HG03521 (cell line): ENCODE results near the gene RGS12.

Experiments
- ATAC-seq: cut with Tn5 transposase; IDR thresholded peaks from one replicate; pipeline ENCODE4 v1.9.1; 2021; ENCODE audit warnings: mild to moderate bottlenecking, moderate library complexity; ENCODE audit not compliant: unreplicated experiment

The RGS12 gene

DNA sequence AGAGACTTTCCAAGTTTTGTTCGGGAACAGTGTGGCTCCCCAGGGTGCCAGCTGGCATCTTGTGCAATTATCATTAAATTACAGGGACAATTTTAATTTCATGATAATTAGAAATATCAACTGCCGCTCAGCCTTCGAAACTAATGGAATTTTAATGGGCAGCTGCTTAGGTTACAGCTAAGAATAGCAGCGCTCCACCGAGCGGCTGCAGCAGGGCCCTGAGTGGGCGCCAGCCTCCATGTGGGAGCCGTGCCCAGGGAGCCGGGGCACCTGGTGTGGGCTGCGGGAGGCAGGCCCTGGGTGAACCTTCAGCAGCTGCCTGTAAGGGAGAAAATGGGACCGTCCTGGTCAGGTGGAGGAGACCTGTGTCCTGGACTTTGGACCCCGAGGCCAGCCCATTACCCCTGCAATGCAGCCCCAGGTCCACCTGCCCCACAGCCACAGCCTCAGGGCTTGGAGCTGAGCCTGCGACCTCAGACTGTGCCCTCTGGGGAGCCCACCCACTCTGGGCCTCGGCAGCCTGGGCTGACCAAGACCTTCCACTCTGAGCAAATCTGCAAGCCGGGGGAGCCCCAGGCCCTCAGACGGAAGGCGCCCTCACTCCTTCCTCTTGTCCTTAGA is 22.7 kb upstream of the RGS12 start:
- ATAC-seq = no peak

DNA sequence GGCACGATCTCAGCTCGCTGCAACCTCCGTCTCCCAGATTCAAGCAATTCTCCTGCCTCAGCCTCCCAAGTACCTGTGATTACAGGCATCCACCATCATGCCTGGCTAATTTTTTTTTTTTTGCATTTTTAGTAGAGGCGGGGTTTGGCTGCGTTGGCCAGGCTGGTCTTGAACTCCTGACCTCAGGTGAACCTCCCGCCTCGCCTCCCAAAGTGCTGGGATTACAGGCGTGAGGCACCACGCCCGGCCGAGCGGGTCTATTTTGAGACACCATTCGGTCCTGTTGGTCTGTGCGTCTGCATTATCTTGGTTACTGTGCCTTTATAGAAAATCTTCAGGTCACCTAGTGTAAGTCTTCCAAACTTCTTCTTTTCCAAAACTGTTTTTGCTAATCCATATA is 21.7 kb upstream of the RGS12 start:
- ATAC-seq = no peak

- no peak for ATAC-seq
Observed at GRCh38 chr4:3276986-3277385, 15.8 kb upstream of the RGS12 start.

DNA sequence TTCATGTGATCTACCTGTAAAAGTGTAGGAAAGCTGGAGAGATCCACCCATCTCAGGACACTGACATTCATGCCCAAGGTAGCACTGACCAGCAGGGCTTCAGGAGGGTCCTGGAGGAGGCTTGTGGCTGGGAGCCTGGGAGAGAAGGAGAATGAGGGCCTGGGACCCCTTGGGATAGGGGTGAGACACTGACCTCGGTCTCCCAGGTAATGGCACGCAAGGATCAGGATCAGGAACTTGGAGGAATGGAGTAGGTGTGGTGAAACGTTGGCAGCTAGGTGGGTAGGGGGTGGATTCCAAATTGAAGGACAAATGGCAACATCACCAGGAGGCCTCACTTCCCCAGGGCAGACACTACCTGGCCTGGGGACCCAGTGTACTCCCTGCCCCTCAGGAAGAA is 12.4 kb upstream of the RGS12 start:
- ATAC-seq = no peak

DNA sequence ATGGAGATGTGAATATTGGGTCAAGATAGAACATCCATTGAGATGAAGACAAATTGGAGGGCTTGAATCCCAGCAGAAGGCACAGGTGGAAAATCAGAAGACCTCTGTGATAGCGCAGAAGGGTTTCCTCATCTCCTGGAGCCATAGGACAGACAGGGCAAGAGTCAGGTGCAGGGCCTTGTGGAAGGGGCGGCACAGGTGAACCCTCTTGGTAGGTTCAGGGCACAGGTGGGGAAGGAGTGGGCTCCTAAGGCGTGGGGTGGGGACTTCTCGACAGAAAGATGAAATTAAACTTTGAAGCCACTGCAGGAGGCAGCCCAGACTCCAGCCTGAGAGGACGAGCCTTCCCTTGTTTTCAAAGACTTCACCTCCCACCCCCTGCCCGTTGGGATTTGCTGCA is 9.3 kb upstream of the RGS12 start:
- no peak for ATAC-seq

GRCh38 chr4:3283916-3284315 is 8.9 kb upstream of the RGS12 start:
- ATAC-seq = no peak

GRCh38 chr4:3284734-3285557 is 7.9 kb upstream of the RGS12 start:
- ATAC-seq = no peak

DNA sequence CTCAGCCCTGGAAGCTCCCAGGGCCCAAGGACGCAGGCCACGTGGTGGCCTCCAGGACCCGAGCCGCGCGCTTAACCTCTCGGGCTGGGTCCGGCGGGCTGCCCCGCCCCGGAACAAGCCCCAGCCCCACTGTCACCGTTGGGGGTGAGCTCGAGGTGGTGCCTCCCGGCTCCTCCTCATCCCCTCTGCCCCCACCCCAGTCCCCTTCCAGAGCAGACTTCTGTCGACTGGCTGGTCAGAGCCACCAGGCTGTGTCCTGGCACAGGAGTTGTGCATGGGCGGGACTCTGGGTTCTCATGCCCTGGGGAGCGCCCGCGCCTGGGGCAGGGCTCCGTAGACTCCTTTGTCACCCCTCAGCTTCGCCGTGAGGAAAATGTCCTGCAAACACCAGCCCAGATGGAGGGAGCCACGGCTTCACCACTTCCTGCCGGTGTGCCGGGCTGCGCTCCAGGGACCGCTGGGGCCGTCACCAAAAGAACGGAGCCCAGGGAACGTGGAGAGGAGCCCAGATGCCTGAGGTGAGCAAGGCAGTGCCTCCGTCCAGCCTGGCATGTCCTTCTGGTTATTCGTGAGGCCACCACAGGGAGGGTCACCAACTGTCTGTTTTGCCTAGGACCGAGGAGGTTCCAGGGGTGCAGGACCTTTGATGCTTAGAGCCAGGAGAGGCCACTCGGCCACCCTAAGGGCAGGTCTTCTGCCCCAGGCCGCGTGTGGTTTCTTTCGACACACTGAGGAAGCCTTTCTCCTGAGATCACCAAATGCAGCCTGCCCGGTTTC is 7.1 kb upstream of the RGS12 start:
- no peak for ATAC-seq

DNA sequence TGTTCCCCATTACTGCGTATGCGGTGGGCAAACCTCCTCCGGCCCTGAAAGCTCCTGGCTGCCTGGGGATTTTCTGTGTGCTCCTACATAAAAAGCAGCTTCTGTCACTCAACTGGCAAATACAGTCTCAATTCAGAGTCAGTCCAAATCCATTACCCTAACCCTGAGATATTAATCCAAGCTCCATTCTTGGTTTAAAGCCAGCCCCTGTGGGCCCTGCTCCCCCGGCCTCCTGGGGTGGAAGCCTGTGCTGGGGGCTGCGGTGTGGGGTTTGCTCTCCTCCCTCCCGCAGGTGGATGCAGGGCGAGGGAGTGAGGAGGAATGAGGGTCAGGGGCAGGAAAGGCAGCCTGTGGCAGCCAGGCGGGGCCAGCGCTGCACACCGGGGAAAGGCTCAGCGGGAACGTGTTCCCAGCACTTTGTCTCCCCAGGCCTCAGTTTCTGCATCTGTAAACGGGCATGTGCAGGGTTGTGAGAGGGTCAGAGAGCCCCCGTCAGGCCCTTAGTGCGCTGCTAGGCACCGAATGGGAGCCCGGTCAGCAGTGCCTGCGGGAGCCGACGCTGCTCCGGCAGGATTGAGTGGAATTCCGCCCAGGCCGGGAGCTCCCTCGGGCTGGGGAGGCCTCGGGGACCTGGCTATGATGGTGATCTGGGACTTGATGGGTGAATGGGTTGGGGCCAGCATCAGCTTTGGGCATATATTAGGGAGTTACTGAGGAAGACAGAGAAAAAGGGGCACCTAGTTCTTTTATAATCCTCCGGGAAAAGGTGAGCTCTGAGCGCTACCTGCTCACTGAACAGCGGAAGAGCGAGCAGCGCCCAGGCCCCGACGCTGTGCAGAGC is 6.3 kb upstream of the RGS12 start:
- ATAC-seq = no peak

DNA sequence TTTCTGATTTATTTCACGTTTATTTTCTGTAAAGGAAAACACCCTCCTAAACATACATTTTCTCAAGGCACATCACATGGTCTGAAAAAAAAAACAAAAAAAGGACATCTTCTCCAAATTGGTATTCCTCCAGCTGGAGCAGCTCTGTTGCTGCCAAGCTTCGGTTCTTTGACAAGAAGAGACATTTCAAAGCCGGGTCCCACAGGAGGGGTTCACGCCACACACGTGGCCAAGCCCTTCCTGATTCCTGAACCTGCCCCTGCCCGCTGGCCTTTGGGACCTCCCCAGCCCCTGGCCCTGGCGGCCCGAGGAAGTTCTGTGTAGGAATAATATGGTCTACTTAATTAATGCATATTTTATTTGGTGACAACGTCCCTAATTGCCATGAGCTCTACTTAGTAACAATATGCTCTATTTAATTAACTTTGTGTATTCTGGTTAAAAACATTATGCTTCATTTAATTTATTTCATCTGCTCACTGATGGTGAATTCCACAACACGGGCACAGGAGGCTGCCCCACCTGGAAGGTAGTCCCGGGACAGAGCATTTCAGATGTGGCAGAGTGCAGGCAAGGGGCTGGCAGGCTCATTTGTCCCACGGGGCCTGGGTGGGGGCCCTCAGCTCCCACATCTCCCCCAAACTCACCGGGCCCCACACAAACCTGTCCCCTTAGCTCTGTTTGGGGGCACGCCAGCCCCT is 5.4 kb upstream of the RGS12 start:
- no peak for ATAC-seq

DNA sequence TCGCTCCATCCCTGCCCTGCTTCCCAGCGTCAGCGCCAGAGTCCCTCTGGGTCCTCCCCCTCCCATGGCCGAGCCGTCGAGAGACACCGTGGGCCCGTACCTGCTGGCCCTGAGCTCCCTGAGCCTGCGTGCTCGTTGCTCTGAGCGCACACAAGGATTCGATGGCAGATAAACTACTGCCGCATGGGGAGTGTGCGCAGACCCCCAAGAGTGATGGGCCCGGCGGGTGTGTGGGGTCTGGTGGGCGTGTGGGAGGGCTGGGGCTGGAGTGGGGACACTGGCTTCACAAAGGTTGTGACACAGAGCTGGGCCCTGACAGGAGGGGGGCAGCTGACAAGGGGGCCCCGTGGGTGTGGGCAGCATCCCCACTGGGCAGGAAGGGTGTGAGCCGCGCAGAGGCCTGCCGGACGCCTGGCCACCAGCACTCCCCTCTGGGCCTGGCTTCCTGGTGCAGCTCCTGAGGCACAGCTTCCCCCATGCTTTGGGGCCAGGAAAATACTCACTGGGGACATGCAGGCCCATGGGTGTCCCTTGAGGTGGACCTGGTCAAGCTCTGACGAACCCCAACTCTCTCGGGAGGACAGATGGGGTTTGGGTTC is 4.8 kb upstream of the RGS12 start:
- no peak for ATAC-seq

DNA sequence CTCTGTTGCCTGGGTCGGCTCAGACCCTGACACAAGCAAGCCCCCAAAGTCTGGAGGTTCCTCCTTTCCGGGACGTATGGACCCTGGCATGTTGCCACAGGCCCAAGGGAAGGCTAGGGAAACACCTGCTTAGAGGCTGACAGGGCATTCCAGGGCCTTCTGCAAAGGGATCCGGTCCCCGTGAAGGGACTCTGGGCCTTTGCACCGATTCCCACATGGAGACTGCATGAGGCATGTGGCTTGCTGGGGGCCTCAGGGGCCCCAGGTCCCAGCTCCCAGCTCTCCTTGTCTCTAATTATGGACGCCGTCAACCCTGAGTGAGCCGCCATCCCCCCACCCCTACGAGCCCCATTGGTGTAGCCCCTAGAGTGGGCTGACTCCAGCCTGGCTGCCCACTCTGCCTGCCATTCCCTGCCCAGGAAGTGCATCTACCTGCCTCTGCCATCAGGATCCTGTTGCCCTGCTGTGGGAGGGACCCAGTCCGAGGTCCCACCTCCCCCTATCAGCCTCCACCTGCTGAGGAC is 4.2 kb upstream of the RGS12 start:
- no peak for ATAC-seq

GRCh38 chr4:3290476-3290875 is 2.3 kb upstream of the RGS12 start:
- ATAC-seq = no peak

DNA sequence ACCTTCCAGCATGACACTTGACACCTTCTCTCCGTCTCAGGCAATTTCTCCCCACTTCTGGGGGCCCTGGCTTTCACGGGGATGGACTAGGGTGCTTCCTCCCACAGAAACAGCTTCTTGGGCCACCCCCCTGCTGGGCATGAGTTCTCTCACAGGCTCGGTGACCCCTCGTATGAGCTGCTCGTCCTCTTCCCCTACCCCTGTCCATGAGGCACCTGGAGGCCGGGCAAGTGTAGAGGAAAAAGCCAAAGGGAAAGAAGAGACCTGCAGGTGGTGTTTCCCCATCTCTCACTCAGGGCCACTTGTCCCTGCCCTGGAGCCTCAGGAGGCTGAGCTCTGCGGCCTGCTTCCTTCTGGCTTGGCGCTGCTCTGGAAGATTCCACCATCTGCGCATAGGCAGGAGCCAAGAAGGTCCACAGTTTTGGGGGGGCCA is 1.9 kb upstream of the RGS12 start:
- ATAC-seq = no peak

- ATAC-seq = no peak
Observed at GRCh38 chr4:3291411-3291968, 1.3 kb upstream of the RGS12 start.

DNA sequence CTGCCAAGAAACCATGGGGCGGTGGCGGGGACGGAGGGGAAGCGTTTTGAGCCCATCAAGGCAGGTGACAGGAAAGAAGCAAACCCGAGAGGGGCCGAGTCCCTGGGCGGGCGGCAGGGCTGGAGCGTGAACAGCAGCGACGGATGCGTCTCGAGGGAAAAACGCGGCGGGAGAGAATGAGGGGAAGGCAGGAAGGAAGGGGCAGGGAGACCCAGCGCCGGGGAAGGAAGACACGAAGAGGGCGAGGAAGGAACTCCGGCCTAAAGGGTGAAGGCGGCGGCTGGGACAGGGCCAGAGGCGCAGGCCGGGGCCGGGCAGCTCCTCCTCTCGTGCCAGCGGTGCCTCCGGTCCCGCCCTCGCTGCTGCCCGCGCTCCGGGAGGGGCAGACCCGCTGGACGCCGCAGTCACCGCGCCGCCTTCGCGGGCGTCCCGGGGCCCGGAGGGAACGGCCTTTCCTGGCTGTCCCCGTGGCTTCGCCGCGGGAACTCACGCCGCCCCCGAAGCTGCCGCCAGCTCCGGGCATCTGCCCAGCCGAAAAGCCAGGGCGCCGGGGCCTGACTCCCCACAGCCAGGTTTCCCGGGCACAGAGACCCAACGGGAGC is 751 bp upstream of the RGS12 start:
- peak; percentile 26 for ATAC-seq

- no peak for ATAC-seq
Observed at GRCh38 chr4:3293401-3294391, 875 bp downstream of the RGS12 start.
